ENCODE measurements around the gene SLCO4A1.

SLCO4A1 gene

DNA sequence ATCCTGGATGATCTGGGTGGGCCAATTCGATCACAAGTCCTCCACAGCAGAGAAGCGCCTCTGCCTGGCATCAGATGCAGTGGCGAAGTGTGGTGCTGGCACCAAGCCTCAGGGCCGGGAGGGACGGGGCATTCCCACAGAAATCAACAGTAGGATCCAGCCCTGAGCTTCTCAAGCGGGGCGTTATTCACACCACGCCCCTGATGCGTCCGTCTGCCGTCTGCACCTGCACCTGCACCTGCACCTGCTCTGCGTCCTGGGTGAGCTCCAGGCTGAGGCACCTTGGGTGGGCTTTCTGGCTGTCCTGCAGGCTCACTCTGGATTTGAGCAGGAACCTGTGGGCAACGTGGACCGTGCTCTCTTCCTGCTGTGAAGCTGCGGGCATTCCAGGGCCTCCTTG, 52.6 kb downstream of the SLCO4A1 start:
- no peak for DNase-seq
- Histone ChIP-seq H3K27me3 (ENCODE audit: control insufficient read depth in 1 of 2, insufficient read depth in 1 of 2, low read length in 2 of 2) (peaks cover 26 to 49% of the 10 kb centered on the region in 2 experiments), H3K4me3 (ENCODE audit: insufficient read depth in 1 of 2, low read depth in 1 of 2, low read length in 2 of 2) (no peak overlapping the region), H4K91ac (ENCODE audit: low read length) (no peak overlapping the region), H2BK15ac (ENCODE audit: low read depth, poor library complexity, severe bottlenecking) (no peak overlapping the region), H3K4me1 (ENCODE audit: control insufficient read depth, insufficient read depth, low read depth, low read length) (peaks cover 14% of the 10 kb centered on the region), H4K8ac (ENCODE audit: low read length) (no peak overlapping the region), H3K4ac (ENCODE audit: low read depth in 1 of 2, low read length in 2 of 2) (no peak overlapping the region), H3K79me1 (replicated peaks; ENCODE audit: low read length, poor library complexity, severe bottlenecking) (no peaks in the 10 kb centered on the region), H3K23ac (ENCODE audit: low read length in 2 of 2) (no peak overlapping the region), H2AK5ac (ENCODE audit: low read length, severe bottlenecking) (no peak overlapping the region), H3K27ac (ENCODE audit: low read length, poor library complexity, severe bottlenecking) (no peak overlapping the region), H3K18ac (ENCODE audit: low read depth in 1 of 2, low read length in 2 of 2) (no peak overlapping the region), H2BK12ac (ENCODE audit: low read length in 2 of 2) (no peak overlapping the region), H2AFZ (ENCODE audit: low read depth, low read length) (no peak overlapping the region), H2BK120ac (ENCODE audit: low read depth, low read length) (no peak overlapping the region), H3K9me3 (ENCODE audit: control insufficient read depth, low read length) (no peaks in the 10 kb centered on the region), H2BK5ac (ENCODE audit: low read depth, low read length, poor library complexity, severe bottlenecking) (no peak overlapping the region), H3K14ac (ENCODE audit: low read length in 2 of 2) (no peak overlapping the region), H3K9ac (ENCODE audit: low read length) (no peak overlapping the region), H3K36me3 (ENCODE audit: control insufficient read depth in 1 of 2, insufficient read depth in 2 of 2, low read depth in 1 of 2, low read length in 2 of 2) (no peaks in the 10 kb centered on the region), H3K4me2 (ENCODE audit: low read length, poor library complexity, severe bottlenecking) (no peak overlapping the region)
- 84% methylated on average over 15 of the region's 15 CpGs for WGBS

DNA sequence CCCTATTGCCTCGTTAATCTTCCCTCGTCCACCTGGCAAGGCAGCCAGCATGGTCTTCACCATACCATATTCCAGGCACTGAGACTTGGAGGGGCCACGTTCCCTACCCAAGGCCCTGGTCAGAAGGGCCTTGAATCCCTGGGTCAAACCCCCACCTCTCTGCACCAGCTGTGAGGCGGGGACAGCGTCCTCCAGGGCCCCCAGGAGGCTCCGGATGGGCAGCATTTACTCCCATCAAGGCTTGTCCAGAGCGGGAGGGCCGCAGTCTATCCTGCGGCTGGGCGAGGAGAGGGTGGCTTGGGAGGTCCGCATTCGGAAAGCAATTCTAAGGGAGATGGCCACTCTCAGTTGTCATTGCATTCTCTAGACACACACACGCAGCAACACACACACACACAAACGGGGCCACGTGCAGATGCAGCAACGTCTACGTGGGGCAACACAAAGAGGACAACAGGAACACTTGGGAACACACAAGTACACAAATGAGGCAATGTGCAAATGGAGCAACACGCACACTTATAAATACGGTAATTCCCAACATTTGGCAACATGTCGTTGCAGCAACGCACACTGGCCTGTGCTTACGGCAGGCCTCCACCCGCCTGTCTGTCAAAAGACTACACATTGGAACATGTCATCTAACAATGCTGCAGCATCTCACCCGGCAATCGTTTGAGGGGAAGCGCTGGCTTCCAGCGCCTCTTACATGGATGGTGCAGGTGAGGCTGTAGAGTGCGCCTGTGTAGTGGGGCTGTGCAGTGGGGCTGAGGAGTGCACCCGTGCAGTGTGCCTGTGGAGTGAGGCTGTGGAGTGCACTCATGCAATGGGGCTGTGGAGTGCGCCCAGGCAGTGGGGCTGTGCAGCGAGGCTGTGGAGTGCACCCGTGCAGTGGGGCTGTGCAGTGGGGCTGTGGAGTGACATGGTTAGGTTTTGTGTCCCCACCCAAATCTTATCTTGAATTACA, 53.4 kb downstream of the SLCO4A1 start:
- no peak overlapping the region for H2BK120ac ChIP-seq (ENCODE audit: low read depth, low read length)
- H3K23ac ChIP-seq (ENCODE audit: low read length in 2 of 2): no peak overlapping the region
- no peak overlapping the region for H3K4me3 ChIP-seq (ENCODE audit: insufficient read depth in 1 of 2, low read depth in 1 of 2, low read length in 2 of 2)
- WGBS: 89% methylated on average over 29 of the region's 32 CpGs
- H3K4ac ChIP-seq (ENCODE audit: low read depth in 1 of 2, low read length in 2 of 2): no peak overlapping the region
- no peak overlapping the region for H3K4me2 ChIP-seq (ENCODE audit: low read length, poor library complexity, severe bottlenecking)
- no peak for DNase-seq
- no peak overlapping the region for H3K18ac ChIP-seq (ENCODE audit: low read depth in 1 of 2, low read length in 2 of 2)
- H2AK5ac ChIP-seq (ENCODE audit: low read length, severe bottlenecking): no peak overlapping the region
- H3K36me3 ChIP-seq (ENCODE audit: control insufficient read depth in 1 of 2, insufficient read depth in 2 of 2, low read depth in 1 of 2, low read length in 2 of 2): no peaks in the 10 kb centered on the region
- no peak overlapping the region for H2AFZ ChIP-seq (ENCODE audit: low read depth, low read length)
- no peak overlapping the region for H2BK5ac ChIP-seq (ENCODE audit: low read depth, low read length, poor library complexity, severe bottlenecking)
- peaks cover 26 to 47% of the 10 kb centered on the region in 2 experiments for H3K27me3 ChIP-seq (ENCODE audit: control insufficient read depth in 1 of 2, insufficient read depth in 1 of 2, low read length in 2 of 2)
- H3K14ac ChIP-seq (ENCODE audit: low read length in 2 of 2): no peak overlapping the region
- H4K91ac ChIP-seq (ENCODE audit: low read length): no peak overlapping the region
- H3K9me3 ChIP-seq (ENCODE audit: control insufficient read depth, low read length): no peaks in the 10 kb centered on the region
- H4K8ac ChIP-seq (ENCODE audit: low read length): no peak overlapping the region
- H3K4me1 ChIP-seq (ENCODE audit: control insufficient read depth, insufficient read depth, low read depth, low read length): peaks cover 8% of the 10 kb centered on the region
- no peak overlapping the region for H2BK12ac ChIP-seq (ENCODE audit: low read length in 2 of 2)
- no peaks in the 10 kb centered on the region for H3K79me1 ChIP-seq (replicated peaks; ENCODE audit: low read length, poor library complexity, severe bottlenecking)
- H3K9ac ChIP-seq (ENCODE audit: low read length): no peak overlapping the region
- no peak overlapping the region for H3K27ac ChIP-seq (ENCODE audit: low read length, poor library complexity, severe bottlenecking)
- H2BK15ac ChIP-seq (ENCODE audit: low read depth, poor library complexity, severe bottlenecking): no peak overlapping the region

DNA sequence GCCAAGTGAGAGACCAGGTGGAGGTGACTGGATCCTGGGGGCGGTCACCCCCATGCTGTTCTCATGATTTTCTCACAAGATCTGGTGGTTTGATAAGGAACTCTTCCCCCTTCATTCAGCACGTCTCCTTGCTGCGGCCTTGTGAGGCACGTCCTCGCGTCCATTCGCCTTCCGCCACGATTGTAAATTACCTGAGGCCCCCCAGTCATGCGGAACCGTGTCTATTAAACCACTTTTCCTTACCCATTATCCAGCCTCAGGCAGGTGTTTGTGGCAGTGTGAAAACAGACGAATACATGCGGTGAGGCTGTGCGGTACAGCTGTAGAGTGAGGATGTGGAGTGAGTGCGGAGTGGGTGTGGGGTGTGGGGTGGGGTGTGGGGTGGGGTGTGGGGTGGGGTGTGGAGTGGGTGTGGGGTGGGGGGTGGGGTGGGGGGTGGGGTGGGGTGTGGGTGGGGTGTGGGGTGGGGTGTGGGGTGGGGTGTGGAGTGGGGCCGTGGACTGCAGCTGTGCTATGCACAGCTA, 54.2 kb downstream of the SLCO4A1 start:
- Histone ChIP-seq H3K4me1 (ENCODE audit: control insufficient read depth, insufficient read depth, low read depth, low read length) (peaks cover 4% of the 10 kb centered on the region), H3K18ac (ENCODE audit: low read depth in 1 of 2, low read length in 2 of 2) (no peak overlapping the region), H3K4me2 (ENCODE audit: low read length, poor library complexity, severe bottlenecking) (no peak overlapping the region), H4K91ac (ENCODE audit: low read length) (no peak overlapping the region), H2AK5ac (ENCODE audit: low read length, severe bottlenecking) (no peak overlapping the region), H3K4ac (ENCODE audit: low read depth in 1 of 2, low read length in 2 of 2) (no peak overlapping the region), H3K27me3 (ENCODE audit: control insufficient read depth in 1 of 2, insufficient read depth in 1 of 2, low read length in 2 of 2) (peaks cover 26 to 51% of the 10 kb centered on the region in 2 experiments), H2BK5ac (ENCODE audit: low read depth, low read length, poor library complexity, severe bottlenecking) (no peak overlapping the region), H3K9me3 (ENCODE audit: control insufficient read depth, low read length) (no peaks in the 10 kb centered on the region), H2BK120ac (ENCODE audit: low read depth, low read length) (no peak overlapping the region), H2BK15ac (ENCODE audit: low read depth, poor library complexity, severe bottlenecking) (no peak overlapping the region), H3K23ac (ENCODE audit: low read length in 2 of 2) (no peak overlapping the region), H3K9ac (ENCODE audit: low read length) (no peak overlapping the region), H3K4me3 (ENCODE audit: insufficient read depth in 1 of 2, low read depth in 1 of 2, low read length in 2 of 2) (no peak overlapping the region), H3K14ac (ENCODE audit: low read length in 2 of 2) (no peak overlapping the region), H3K36me3 (ENCODE audit: control insufficient read depth in 1 of 2, insufficient read depth in 2 of 2, low read depth in 1 of 2, low read length in 2 of 2) (no peaks in the 10 kb centered on the region), H2AFZ (ENCODE audit: low read depth, low read length) (no peak overlapping the region), H3K27ac (ENCODE audit: low read length, poor library complexity, severe bottlenecking) (no peak overlapping the region), H3K79me1 (replicated peaks; ENCODE audit: low read length, poor library complexity, severe bottlenecking) (no peaks in the 10 kb centered on the region), H4K8ac (ENCODE audit: low read length) (no peak overlapping the region), H2BK12ac (ENCODE audit: low read length in 2 of 2) (no peak overlapping the region)
- 91% methylated on average over 9 of the region's 16 CpGs for WGBS
- DNase-seq: no peak

DNA sequence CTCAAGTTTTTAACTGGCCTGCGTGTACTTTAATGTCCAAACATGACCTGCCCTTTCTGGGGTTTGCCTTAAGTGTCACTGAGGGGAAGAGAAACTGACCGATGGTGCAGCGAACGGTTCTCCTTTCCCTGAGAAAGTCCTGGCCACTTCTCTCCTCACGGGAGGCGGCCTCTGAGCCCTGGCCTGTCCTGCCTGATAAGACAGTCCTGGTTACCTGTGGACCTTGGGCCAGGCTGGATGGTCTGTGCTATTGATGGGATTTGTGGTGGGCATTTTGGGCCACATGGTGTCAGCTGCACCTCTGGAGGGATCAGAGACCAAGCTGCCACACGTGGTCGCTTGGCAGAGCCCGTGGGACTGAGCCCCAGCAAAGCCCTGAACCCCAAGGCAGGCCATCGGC, 54.7 kb downstream of the SLCO4A1 start:
- H2BK15ac ChIP-seq (ENCODE audit: low read depth, poor library complexity, severe bottlenecking): no peak overlapping the region
- H3K9me3 ChIP-seq (ENCODE audit: control insufficient read depth, low read length): no peaks in the 10 kb centered on the region
- no peak overlapping the region for H3K4ac ChIP-seq (ENCODE audit: low read depth in 1 of 2, low read length in 2 of 2)
- H3K4me1 ChIP-seq (ENCODE audit: control insufficient read depth, insufficient read depth, low read depth, low read length): peaks cover 3% of the 10 kb centered on the region
- H2BK12ac ChIP-seq (ENCODE audit: low read length in 2 of 2): no peak overlapping the region
- no peaks in the 10 kb centered on the region for H3K36me3 ChIP-seq (ENCODE audit: control insufficient read depth in 1 of 2, insufficient read depth in 2 of 2, low read depth in 1 of 2, low read length in 2 of 2)
- H3K23ac ChIP-seq (ENCODE audit: low read length in 2 of 2): no peak overlapping the region
- H2AK5ac ChIP-seq (ENCODE audit: low read length, severe bottlenecking): no peak overlapping the region
- no peak overlapping the region for H3K4me2 ChIP-seq (ENCODE audit: low read length, poor library complexity, severe bottlenecking)
- H3K79me1 ChIP-seq (replicated peaks; ENCODE audit: low read length, poor library complexity, severe bottlenecking): no peaks in the 10 kb centered on the region
- DNase-seq: no peak
- H3K27ac ChIP-seq (ENCODE audit: low read length, poor library complexity, severe bottlenecking): no peak overlapping the region
- H2BK5ac ChIP-seq (ENCODE audit: low read depth, low read length, poor library complexity, severe bottlenecking): no peak overlapping the region
- no peak overlapping the region for H3K9ac ChIP-seq (ENCODE audit: low read length)
- peaks cover 26 to 54% of the 10 kb centered on the region in 2 experiments for H3K27me3 ChIP-seq (ENCODE audit: control insufficient read depth in 1 of 2, insufficient read depth in 1 of 2, low read length in 2 of 2)
- no peak overlapping the region for H3K18ac ChIP-seq (ENCODE audit: low read depth in 1 of 2, low read length in 2 of 2)
- WGBS: 86% methylated on average over 10 of the region's 10 CpGs
- no peak overlapping the region for H4K91ac ChIP-seq (ENCODE audit: low read length)
- H3K14ac ChIP-seq (ENCODE audit: low read length in 2 of 2): no peak overlapping the region
- H2AFZ ChIP-seq (ENCODE audit: low read depth, low read length): no peak overlapping the region
- no peak overlapping the region for H3K4me3 ChIP-seq (ENCODE audit: insufficient read depth in 1 of 2, low read depth in 1 of 2, low read length in 2 of 2)
- no peak overlapping the region for H4K8ac ChIP-seq (ENCODE audit: low read length)
- no peak overlapping the region for H2BK120ac ChIP-seq (ENCODE audit: low read depth, low read length)

Data from mesenchymal stem cell (in vitro differentiated cells and primary cell).